ENCODE data around the gene APEH.

The APEH gene

DNA sequence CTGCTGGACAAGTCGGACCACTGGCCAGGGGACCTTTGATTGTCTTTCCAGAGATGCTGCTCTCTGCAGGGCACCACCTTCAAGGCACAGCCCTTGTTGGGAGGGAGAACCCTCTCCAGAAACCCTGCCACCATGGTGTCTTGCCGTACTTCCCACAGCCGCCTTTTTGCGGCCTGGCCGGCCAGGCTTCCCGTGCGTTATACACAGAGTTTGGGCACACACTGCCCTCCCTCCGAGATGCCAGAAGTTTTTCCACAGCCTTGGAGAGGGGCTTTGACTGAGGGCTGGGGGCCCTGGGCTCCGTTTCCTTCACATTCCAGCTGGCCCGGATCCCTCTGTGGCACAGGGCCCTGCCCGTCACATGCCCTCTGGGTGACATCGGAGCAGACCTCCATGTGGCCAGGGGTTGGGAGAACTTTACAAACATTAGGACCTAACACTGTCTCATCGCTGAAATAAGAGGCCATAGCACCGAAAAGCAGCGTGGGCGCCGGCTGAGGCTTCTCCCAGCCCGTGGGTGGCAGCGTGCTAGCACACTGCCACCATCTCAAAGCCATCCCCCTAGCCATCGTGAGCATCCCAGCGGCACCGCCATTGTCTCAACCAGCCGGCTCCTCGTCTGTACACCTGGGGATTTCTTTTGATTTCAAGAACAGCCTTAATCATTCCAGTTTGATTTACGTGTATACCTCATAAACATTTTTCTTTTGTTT lies 6.3 kb upstream of the APEH start:
- FAIRE-seq = no peak
- no peak for DNase-seq (ENCODE audit: insufficient read length, low spot score)
- TF ChIP-seq, protein P1, sequence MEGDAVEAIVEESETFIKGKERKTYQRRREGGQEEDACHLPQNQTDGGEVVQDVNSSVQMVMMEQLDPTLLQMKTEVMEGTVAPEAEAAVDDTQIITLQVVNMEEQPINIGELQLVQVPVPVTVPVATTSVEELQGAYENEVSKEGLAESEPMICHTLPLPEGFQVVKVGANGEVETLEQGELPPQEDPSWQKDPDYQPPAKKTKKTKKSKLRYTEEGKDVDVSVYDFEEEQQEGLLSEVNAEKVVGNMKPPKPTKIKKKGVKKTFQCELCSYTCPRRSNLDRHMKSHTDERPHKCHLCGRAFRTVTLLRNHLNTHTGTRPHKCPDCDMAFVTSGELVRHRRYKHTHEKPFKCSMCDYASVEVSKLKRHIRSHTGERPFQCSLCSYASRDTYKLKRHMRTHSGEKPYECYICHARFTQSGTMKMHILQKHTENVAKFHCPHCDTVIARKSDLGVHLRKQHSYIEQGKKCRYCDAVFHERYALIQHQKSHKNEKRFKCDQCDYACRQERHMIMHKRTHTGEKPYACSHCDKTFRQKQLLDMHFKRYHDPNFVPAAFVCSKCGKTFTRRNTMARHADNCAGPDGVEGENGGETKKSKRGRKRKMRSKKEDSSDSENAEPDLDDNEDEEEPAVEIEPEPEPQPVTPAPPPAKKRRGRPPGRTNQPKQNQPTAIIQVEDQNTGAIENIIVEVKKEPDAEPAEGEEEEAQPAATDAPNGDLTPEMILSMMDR (IDR thresholded peaks at IDR 0.05; ENCODE audit: insufficient read depth, missing control alignments) = no peak

DNA sequence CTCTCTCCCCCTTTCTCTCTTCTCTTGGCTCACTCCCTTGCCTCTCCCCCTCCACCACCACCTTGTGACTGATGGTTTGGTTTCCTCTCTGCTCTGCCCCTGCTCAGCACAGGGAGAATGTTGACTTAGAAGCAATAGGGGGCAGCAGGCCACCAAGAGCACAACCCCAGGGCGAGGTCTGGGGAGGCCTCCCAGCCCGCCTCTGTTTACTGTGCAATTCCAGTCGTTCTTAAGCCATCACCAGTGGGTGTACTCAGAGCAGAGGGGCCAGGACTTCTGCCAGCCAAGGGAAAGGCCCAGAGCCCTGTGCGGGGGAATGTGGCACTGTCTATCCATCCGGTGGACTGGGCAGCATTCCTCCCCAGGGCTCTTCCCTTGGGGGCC lies 5.7 kb upstream of the APEH start:
- DNase-seq (ENCODE audit: insufficient read length, low spot score) = no peak
- no peak for FAIRE-seq
- TF ChIP-seq, protein P1 (IDR thresholded peaks at IDR 0.05; ENCODE audit: insufficient read depth, missing control alignments) = no peak

DNA sequence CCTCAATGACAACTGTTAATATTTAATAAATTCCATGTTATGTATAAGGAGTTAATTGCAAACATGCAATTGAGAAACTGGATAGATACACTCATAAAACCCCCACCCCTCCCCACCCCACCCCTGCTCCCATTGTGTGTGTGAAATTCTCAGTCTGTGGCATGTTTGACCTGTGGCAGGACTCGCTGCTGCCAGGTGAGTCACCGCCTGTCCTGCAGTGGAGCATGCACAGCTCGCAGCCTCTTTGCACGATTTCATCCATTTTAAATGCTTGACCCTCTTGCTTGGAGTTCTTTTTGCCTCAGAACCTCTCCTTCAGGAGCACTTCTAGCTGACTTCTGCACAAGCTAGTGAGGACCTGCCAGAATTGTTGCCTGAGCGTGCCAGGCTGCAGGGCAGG lies 5.3 kb upstream of the APEH start:
- FAIRE-seq (no peak), DNase-seq (ENCODE audit: insufficient read length, low spot score) (no peak)
- TF ChIP-seq, protein P1 (IDR thresholded peaks at IDR 0.05; ENCODE audit: insufficient read depth, missing control alignments) = no peak

DNA sequence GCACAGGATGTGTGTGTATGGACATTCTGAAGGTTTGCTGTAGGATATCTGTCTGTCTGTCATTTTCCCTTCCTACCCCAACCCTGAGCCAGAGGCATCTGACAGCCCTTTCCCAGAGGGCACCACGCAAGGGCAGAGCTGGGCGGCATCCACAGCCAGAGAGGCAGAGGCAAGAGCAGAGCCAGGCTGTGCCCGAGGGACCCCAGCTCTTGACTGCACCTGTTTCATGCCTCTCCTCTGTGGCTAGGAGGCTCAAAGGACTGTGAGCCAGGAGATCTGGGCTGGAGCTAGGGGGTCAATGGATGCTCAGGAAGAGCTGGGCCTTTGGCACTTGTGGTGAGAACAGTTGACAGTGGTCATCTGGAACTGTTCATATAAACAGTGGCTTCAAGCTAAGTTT lies 4.8 kb upstream of the APEH start:
- FAIRE-seq (no peak), DNase-seq (ENCODE audit: insufficient read length, low spot score) (no peak)
- TF ChIP-seq, protein P1 (IDR thresholded peaks at IDR 0.05; ENCODE audit: insufficient read depth, missing control alignments) = no peak

DNA sequence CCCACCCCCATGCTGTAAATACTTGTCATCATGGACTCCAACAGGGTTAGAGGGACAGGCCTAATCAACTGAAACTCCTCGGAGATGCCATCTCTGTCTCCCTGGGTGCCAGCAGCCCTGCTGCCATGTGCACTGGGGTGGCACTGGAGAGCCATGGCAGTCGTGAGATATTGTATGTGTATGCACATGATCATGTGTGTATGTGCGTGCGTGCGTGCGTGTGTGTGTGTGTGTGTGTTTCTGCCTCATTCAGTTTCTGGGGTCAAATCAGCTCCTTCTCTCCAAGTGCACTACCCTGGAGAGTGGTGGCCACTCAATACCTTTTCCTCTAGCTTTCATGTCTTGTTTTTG lies 3.2 kb upstream of the APEH start:
- DNase-seq (ENCODE audit: insufficient read length, low spot score) = no peak
- FAIRE-seq = no peak

DNA sequence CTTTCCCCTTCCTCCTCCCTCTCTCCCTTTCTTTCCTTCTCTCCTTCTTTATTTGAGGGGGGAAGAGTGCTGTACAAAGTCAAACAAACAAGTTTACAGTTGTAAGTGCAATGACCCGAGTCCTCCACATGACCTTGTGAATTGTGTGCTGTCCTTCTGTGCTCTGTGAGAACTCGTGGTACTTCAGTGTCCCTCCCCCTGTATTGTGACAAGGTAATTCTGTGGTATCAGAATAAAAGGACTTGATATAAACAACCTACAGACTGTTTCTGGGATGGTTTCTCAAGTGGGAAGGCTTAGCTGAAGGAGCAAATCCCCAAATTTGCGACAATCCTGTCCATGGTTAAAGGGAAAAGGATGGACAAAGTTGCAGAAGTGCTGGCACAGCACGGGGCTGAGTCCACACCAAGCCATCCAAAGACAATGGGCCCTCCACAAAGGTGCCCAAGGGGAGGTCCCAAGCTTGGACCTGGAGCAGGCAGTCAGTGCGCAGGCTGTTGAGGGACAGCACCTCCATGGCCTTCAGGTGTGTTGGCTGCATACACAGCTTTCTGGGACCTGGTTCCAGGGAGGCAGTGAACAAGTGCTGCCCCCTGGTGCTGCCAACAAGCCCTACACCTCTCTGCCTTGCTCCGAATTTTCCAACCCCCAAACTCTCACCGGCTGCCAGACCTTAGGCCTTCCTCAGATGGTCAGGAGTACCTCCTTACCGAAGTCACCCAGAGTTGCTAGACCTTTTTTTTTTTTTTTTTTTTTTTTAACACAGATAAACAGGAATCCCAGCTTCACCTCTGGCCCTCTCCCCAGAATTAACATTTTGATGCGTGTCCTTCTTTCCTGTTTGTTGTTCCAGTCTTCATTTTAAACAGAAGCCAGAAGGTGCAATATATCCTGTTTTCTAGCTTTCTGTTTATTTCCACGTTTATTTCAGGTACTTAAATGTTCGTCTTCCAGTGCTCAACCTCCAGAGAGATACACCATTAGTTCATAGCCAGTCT lies 2.6 kb upstream of the APEH start:
- FAIRE-seq (no peak), DNase-seq (ENCODE audit: insufficient read length, low spot score) (peak; percentile 85)
- TF ChIP-seq, protein P1 (IDR thresholded peaks at IDR 0.05; ENCODE audit: insufficient read depth, missing control alignments) = peak; percentile 83

More for the DNA sequence above, 3.2 kb upstream of the APEH start:
- TF ChIP-seq, protein P1 (IDR thresholded peaks at IDR 0.05; ENCODE audit: insufficient read depth, missing control alignments) = no peak
